Activated T-cell treated with anti-CD3 and anti-CD28 coated beads, Interleukin-2, amount 50 U/mL, for 48 hours (primary cell): ENCODE data around the gene C20orf96.
"Not testable (repeated sequence)": the region's sequence is repeated elsewhere in the genome, so short reads cannot be mapped to it uniquely, and the experiment has no call there.

Source experiments
- DNase-seq, 2 experiments: peaks; one replicate each; pipeline ENCODE4 v3.0.0-alpha.2; 2020

C20orf96 gene

GRCh38 chr20:226958-227357 is 63.6 kb downstream of the C20orf96 start, which contains the start of gene DEFB129:
DEFB129 (plus strand) TSS chr20:227258; CDS start chr20:227289, 31 bp downstream.
- no peak for DNase-seq

DNA sequence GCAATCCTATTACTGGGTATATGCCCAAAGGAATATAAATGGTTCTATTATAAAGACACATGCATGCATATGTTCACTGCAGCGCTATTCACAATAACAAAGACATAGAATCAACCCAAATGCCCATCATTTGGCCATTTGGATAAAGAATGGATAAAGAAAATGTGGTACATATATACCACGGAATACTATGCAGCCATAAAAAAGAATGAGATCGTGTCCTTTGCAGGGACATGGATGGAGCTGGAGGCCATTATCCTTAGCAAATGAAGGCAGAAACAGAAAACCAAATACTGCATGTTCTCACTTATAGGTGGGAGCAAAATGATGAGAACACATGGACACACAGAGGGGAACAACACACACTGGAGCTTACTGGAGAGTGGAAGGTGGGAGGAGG is 64.7 kb downstream of the C20orf96 start:
- DNase-seq = not testable (repeated sequence)

GRCh38 chr20:221258-221830 is 69.2 kb downstream of the C20orf96 start:
- DNase-seq = no peak
